Gastroesophageal sphincter (tissue), 3 donors: ENCODE data around the gene METTL25B.

ENCODE experiments used
- CTCF ChIP-seq, 4 experiments: fragments of 200-600 bp in 2 of 4; fragments of 450-650 bp in 2 of 4; sonication (generic) in 1 of 4; IDR thresholded peaks; one replicate each; pipeline ENCODE4 v1.5.1; 2017 to 2019; ENCODE audit warnings: antibody characterized with exemption in 4 of 4, mild to moderate bottlenecking in 2 of 4, moderate library complexity in 2 of 4
- EP300 ChIP-seq: sonication (generic); formaldehyde crosslinking; IDR thresholded peaks from one replicate; pipeline ENCODE4 v1.6.1; 2017; ENCODE audit warnings: antibody characterized with exemption, mild to moderate bottlenecking

GRCh38 chr1:156712626-156713025 is 15.6 kb upstream of the METTL25B start:
- no peak for TF ChIP-seq CTCF (IDR thresholded peaks at IDR 0.05)
- TF ChIP-seq EP300, result no peak
